ENCODE measurements around the gene ECE2.
A peak's percentile ranks its signal among the peaks of the same experiment; 100 is the strongest.

The ECE2 gene

DNA sequence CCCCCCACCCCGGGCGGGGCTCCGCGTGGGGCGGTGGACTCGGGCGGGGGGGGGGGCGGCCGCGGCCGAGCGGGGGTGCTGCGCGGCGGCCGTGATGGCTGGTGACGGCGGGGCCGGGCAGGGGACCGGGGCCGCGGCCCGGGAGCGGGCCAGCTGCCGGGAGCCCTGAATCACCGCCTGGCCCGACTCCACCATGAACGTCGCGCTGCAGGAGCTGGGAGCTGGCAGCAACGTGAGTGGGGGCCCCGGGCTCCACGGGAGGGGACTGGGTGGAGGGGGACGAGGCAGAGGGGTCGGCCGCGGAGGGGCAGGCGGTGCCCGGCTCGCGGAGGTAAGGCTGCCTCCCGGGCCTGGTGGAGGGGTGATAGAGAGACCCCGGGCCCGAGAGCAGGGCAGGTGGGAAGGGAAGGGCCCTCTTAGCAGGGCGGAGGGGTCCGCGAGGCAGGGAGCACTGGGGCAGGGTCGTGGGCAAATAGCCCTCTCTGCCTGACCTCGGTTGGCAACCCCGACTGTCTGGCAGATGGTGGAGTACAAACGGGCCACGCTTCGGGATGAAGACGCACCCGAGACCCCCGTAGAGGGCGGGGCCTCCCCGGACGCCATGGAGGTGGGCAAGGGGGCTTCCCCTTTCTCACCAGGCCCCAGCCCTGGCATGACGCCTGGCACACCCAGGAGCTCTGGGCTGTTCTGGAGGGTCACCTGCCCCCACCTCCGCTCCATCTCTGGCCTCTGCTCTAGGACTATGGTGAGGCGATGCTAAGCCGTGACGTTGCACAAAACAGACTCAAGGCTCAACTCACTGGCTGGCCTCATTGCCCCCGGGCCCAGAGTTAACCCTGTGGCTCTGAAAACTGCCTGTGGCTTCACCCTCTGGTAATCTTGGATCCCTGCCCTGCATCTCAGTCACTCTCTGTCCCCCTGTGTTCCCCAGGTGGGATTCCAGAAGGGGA lies at the start of gene ECE2:
Gene ECE2 (plus strand): TSS at position 62 of the 950 bp plus-strand sequence. CDS start 132 bp downstream, at position 194.
- no peak for DNase-seq (ENCODE audit: low read depth in 2 of 2)

DNA sequence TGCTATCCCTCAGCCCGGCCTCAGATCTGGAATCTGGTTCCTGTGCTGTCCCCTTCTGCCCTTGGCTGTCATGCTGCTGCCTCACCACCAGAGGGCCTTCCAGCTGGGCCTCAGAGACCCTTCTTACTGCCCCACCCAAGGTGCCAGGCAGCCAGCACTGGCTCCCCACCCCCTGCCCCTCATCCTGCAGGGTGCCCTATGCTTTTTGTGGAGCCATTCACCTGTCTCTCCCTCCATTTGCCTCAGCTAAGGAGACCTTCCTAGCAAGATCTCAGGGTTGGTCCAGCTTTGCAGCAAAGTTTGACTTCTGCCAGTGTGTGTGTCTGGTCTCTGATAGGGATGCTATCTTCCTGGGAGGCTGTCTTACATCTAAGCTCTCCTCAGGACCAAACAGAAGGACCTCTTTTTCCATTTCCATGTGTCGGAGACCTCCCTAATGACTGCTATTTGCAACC lies 48.3 kb upstream of the ECE2 start:
- no peak for DNase-seq (ENCODE audit: low read depth in 2 of 2)

DNA sequence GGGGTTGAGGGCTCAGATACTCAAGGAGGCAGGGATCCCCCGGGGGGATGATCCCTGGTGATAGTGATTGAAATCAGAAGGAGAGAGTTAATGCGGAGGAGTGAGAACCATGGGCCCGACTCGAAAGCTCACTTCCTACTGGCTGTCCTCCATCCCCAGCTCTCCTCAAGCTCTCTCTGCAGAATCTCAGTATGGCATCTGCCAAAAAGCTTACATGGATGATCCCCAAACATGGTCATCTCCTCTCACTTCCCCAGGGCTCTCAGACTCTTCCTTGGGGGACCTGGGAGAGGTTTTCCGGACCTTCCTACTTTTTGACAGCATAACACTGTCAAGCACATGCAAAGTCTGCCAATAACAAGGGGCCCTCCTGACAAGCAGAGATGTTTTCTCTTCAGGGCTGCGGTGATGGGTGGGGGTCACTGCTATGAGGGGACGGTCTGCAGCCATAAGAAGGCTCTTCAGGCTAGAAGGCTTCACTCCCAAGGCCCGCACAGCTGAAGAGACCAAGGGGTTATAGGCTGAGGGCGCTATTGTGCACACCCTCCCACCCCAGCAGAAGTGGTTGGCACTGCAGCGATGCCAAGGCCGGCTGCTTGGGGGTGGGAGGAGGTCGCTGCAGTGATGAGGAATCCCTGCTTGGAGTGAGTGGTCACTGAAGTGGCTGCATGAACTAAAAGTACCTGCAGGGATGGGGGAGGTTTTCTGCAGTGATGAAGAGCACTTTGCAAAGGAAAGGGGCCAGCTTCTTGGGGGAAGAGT lies 47.3 kb upstream of the ECE2 start:
- DNase-seq (ENCODE audit: low read depth in 2 of 2) = no peak

DNA sequence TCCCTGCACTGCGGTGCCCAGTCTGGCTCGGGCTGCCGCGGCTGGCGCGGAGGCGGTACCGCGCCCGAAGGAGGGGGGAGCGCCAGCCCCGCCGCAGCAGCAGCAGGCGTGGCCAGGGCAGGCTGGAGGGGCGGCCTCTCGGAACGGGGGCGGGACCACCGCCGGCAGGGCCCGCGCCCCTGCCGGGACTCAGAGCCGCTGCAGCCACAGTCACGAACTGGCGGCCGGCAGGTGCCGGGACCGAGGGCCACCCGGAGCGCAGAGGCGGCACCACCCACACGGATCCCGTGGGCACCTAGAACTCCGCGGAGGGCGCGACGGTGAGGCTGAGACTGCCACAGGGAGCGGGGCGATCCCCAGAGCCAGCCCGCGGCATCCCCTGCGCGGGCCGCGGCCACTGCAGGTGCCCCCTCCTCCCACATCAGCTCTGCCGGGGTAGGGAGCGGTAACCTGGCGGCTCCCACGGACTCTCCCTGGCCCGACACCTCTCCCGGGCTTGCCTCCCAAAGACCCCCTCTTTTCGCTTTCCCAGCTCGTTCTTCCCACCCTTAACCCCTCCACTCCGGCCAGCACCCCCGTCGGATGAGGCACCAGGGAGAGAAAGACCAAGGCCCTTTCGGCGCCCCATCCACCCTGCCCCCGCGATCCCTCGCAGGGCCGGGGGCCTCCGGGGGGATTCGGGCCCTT lies 46.3 kb upstream of the ECE2 start, which contains the start of gene VWA5B2:
Gene VWA5B2 (plus strand): TSS at position 192 of the 687 bp plus-strand sequence. CDS start 944 bp downstream, outside the sequence.
- peak; percentile 67 to 70 for DNase-seq (ENCODE audit: low read depth in 2 of 2)

DNA sequence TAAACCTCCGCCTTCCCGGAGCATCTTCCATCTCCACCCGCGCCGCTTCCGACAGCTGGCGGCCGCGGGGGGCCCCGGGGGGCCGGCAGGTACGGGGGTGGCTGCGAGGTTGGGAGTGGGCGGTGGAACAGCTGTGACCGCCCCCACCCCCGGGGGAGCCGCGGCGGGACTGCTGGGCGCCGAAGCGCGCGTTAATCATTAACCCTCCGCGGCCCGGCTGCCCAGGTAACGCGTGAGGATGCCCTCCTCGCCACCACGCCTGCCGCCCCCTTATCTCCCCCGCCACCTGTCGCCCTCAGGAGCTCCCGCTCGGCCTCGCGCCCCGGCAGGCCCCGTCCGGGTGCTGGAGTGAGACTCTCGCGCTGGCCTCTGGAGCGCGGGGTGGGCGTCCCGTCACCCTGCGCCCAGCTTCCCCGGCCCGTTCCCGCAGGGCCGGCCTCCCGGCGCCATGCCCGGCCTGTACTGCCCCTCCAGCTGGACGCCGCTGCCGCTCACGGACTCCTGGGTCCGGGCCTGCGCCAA lies 45.7 kb upstream of the ECE2 start:
- DNase-seq (ENCODE audit: low read depth in 2 of 2) = no peak

DNA sequence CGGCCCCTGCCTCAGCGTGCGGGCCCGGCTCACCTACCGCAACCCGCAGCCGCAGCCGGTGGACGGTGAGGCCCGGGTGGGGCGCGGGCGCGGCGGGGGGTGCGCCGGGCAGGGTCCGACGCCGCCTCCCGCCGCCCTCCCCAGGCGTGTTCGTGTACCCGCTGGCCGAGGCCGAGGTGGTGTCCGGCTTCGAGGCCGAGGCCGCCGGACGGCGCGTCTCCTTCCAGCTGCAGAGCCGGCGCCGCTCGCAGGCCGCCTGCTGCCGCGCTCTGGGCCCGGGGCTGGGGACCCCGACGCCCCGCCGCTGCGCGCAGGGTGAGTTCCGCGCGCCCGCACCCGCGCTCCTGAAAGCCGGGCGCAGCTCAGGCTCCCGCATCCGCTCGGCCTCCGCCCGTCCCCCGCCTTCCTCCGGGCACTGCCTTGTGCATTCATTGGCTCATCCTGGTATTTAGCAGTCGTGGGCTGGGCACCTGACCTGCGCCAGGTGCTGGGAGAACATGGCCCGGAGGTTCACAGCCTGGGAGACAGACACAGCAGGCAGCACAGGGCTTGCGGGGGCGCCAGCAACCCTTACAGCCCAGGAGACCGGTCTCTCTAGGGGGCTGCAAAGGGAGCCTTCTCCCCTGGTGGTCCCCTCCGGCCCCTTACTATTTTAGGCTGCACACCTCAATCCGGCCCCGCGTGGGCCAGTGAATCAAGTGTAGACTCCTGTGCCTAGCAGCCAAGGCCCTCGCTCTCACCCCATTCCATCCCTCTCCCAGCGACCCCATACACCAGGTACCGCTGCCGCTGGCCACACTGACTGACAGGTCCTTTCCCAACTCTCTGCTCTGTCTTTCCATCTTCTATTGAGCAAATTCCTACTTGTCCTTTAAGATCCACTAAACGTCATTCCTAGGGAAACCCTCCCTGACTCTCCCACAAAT lies 45.0 kb upstream of the ECE2 start:
- no peak for DNase-seq (ENCODE audit: low read depth in 2 of 2)

DNA sequence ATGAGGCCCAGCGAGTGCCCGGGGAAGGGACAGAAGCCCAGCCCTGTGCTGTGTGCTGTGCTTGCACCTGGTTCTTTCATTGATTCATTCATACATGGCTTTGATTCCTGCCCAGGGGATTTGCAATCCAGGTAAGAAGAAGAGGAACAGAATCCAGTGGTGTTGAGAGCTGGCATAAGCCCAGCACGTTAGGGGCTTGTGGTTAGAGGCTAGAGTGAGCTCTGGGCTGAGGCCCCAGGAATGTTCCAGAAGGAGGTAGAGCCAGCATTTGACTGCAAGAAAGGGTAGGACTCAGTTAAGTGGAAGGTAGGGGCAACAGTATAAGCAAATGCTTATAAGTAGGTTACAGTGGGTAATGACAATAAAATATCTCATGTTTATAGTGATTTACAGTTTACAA lies 44.2 kb upstream of the ECE2 start:
- no peak for DNase-seq (ENCODE audit: low read depth in 2 of 2)

DNA sequence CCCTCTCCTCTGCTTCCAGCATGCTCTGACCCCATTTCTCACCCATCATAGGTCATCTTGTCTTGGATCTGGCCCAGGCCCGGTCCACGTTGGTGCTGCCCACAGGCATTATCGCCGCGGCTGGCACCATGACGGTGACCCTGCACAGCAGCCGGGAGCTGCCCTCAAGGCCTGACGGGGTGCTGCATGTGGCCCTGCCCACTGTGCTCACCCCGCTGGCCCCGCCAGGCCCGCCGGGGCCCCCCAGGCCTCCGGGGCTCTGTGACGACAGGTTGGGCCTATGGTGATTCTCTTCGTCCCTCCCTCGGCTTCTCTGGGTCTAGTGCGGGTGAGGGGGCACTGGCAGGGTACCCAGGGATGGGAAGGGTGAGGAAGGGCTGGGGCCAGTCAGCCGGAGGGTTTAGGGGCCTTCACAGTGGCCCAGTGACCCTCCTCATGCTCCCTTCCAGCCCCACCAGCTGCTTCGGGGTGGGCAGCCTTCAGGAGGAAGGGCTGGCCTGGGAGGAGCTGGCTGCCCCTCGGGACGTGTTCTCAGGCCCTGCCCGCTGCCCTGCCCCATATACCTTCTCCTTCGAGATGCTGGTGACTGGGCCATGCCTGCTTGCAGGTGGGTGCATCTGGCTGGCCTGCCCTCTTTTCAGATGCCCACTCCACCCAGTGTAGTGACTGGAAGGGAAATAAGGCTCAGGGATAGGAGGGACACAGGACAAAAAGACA lies 42.5 kb upstream of the ECE2 start:
- no peak for DNase-seq (ENCODE audit: low read depth in 2 of 2)

DNA sequence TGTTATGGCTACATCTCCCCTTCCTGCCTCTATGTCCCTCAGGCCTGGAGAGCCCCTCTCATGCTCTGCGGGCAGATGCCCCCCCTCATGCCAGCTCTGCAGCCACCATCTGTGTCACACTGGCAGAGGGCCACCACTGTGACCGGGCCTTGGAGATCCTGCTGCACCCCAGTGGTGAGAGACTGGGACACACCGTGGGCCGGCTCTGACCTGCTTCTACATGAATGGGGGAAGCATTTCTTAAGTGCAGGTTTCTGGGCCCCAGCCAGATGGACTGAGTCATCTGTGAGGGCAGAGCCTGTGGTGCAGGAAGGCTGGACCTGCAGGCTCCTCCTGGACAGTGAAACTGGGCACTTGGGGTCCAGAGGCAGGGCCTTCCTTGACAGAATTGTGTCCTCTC lies 41.6 kb upstream of the ECE2 start:
- DNase-seq (ENCODE audit: low read depth in 2 of 2) = no peak

DNA sequence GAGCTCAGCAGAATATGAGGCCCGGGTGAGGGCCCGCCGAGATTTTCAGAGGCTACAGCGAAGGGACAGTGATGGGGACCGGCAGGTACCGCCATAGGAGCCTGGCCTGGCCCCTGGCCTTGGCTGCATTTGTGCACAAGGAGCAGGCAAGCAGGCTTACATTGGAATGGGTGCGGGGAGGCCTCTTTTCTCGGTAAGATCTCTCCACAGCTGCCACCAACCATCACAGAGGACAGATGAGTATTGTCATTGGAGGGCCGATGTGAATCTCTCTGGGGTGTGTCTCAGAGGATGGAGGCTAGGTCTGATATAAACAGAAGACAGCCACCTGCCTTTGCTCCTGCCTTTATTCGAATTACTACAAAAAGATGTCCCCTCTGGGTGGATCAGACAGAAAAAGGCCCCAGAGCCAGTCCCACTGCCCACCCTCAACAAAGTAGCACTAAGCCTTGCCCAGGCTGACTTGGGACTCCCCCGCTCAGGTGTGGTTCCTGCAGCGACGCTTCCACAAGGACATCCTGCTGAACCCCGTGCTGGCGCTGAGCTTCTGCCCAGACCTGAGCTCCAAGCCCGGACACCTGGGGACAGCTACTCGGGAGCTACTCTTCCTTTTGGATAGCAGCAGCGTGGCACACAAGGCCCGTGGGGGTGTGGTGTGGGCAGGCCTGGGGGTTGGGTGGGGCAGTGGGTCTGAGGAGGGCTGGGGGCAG lies 41.0 kb upstream of the ECE2 start:
- no peak for DNase-seq (ENCODE audit: low read depth in 2 of 2)

DNA sequence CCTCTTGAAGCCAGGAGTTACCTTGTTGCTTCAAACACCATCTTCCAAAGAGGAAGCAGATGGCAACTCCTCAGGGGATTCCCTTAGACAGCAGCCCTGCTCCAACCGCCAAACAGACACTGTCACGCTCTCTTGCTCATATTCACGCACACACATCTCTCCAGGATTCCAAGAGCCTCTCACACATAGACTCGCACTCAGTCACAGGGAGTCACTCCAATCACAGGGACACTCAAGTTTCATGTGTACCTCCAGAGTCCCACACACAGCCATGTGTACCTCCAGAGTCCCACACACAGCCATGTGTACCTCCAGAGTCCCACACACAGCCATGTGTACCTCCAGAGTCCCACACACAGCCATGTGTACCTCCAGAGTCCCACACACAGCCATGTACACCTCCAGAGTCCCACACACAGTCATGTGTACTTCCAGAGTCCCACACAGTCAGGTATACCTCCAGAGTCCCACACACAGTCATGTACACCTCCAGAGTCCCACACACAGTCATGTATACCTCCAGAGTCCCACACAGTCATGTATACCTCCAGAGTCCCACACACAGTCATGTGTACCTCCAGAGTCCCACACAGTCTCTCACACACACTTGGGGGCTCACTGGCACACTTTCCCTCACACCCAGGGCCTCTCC lies 40.3 kb upstream of the ECE2 start:
- no peak for DNase-seq (ENCODE audit: low read depth in 2 of 2)

DNA sequence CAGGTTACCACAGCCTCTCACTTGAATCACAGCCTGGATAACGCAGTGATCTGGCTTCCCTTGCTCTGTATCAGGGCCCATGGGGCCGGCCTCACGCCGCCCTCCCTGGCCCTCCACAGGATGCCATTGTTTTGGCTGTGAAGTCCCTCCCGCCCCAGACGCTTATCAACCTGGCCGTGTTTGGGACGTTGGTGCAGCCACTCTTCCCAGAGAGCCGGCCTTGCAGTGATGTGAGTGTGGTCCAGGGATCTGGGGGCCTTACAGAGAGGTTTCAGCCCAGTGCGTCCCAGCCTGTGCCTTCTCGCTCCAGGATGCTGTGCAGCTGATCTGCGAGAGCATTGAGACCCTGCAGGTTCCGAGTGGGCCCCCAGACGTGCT lies 39.8 kb upstream of the ECE2 start:
- no peak for DNase-seq (ENCODE audit: low read depth in 2 of 2)

DNA sequence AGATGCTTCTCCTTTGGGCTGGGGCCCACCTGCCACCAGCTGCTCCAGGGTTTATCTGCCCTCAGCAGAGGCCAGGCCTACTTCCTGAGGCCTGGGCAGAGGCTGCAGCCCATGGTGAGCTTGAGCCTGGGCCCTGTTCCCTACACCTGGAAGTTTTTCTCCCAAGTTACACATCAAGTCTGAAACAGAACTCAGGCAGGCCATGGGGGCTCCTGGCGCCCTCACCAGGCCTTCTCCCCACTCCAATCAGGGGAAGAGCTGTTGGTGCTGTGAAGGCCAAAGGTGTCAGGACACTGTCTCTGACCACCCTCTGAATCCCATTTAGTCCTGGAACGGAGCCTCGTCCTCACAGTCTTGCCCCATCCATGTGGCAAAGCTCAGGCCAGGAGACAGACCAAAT lies 39.2 kb upstream of the ECE2 start:
- no peak for DNase-seq (ENCODE audit: low read depth in 2 of 2)

DNA sequence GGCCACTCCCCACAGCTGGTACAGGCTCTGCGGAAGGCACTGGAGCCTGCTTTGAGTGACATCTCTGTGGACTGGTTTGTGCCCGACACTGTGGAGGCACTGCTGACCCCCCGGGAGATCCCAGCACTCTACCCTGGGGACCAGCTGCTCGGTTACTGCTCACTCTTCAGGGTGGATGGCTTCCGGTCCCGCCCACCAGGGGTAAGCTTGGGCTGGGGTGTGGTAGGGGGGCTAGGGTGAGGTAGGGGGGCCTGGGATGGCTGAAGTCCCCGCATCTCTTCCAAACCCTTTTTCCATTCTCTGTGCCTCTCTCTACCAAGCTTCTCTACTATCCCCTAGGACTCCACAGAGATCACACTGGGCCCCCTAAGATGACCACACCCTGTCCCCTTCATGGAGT lies 38.6 kb upstream of the ECE2 start:
- DNase-seq (ENCODE audit: low read depth in 2 of 2) = no peak

DNA sequence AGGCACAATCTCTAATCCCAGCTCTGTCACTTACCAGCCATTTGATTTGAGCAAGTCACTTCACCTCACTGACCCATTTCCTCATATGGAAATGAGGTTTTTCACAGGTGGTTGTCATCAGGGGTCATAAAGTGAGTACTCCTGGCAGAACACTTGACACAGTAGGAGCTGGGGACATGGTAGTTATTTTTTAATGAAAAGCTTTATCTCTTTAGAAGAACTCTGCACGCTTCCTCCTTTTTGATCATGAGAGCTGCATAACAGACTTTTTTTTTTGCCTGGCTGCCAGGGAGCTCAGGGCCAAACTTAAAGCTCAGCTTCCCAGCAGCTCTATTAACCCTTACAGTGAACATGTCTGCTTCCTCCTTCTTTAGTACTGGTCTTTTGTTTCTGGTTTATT lies 38.0 kb upstream of the ECE2 start:
- DNase-seq (ENCODE audit: low read depth in 2 of 2) = no peak

DNA sequence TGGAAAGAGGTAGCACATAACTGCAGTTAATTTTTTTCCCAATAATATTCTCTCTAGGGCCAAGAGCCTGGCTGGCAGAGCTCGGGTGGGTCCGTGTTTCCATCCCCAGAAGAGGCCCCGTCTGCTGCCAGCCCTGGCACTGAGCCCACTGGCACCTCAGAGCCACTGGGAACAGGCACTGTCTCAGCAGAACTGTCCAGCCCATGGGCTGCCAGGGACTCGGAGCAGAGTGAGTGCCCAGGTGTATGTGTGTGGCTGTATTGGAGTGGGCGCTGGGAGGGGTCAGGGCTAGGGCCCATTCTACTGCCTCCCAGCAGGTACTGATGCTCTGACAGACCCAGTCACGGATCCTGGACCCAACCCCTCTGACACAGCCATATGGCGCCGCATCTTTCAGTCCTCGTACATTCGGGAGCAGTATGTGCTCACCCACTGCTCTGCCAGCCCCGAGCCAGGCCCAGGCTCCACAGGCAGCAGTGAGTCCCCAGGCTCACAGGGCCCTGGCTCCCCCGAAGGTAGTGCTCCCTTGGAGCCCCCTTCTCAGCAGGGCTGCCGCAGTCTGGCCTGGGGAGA lies 37.5 kb upstream of the ECE2 start:
- no peak for DNase-seq (ENCODE audit: low read depth in 2 of 2)

DNA sequence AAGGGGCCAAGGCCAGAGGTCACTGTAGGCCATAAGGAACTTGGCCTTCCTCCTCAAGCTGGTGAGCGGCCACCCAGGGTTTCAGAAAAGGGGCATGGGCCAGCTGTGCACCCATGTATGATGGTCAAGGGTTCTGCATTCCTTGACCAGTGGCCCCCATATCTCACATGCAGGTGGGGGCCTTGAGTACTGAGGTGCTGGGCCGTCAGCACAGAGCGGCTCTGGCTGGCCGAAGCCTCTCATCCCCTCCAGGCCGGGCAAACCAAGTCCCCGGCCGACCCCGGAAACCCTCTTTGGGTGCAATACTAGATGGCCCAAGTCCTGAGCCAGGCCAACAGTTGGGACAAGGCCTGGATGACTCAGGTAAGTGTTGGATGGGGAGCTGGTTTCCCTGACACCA lies 36.6 kb upstream of the ECE2 start:
- DNase-seq (ENCODE audit: low read depth in 2 of 2) = no peak

DNA sequence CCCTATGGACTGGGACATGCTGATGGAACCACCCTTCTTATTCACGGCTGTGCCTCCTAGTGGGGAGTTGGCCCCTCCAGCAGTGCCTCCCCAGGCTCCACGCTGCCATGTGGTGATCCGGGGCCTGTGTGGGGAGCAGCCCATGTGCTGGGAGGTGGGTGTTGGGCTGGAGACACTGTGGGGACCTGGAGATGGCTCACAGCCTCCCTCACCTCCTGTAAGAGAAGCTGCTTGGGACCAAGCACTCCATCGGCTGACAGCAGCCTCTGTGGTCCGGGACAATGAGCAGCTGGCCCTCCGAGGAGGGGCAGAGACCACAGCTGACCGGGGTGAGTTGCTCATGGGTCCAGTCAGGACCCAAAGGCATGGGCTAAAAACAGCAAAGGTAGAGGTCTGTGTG lies 36.1 kb upstream of the ECE2 start:
- DNase-seq (ENCODE audit: low read depth in 2 of 2) = no peak

Data from stimulated activated CD8-positive, alpha-beta memory T cell treated with anti-CD3 and anti-CD28 coated beads, Interleukin-15, amount 100 ng/mL, for 48 hours (primary cell).